Measurements from ENCODE around the gene ADIPOR2. TPM values are rescaled to one million over a fixed set of nuclear protein-coding genes. Genes with fewer than 3 reads are reported as not detected.
"Not testable (repeated sequence)": the region's sequence is repeated elsewhere in the genome, so short reads cannot be mapped to it uniquely, and the experiment has no call there.

The ADIPOR2 gene
- total RNA-seq, 1 donor from 2014 or later = 35.7 TPM

GRCh38 chr12:1665366-1665765 is 25.5 kb upstream of the ADIPOR2 start:
- no peak for DNase-seq

- DNase-seq = no peak
Measured at GRCh38 chr12:1666215-1666614, 24.7 kb upstream of the ADIPOR2 start.

GRCh38 chr12:1666685-1667162 is 24.1 kb upstream of the ADIPOR2 start:
- no peak for DNase-seq

- DNase-seq = no peak
Measured at GRCh38 chr12:1668833-1669543, 21.9 kb upstream of the ADIPOR2 start.

GRCh38 chr12:1670358-1671268 is 20.3 kb upstream of the ADIPOR2 start:
- DNase-seq = no peak

GRCh38 chr12:1676043-1676442 is 14.8 kb upstream of the ADIPOR2 start:
- no peak for DNase-seq

GRCh38 chr12:1680804-1681492 is 9.9 kb upstream of the ADIPOR2 start:
- no peak for DNase-seq

GRCh38 chr12:1681493-1681807 is 9.4 kb upstream of the ADIPOR2 start:
- no peak for DNase-seq

- DNase-seq = no peak
Measured at GRCh38 chr12:1688086-1688710, 2.7 kb upstream of the ADIPOR2 start.

- DNase-seq = no peak
Measured at GRCh38 chr12:1691123-1692007, 495 bp downstream of the ADIPOR2 start.

GRCh38 chr12:1692226-1692625 is 1.4 kb downstream of the ADIPOR2 start:
- DNase-seq = no peak

- no peak for DNase-seq
Measured at GRCh38 chr12:1692895-1693610, 2.2 kb downstream of the ADIPOR2 start.

GRCh38 chr12:1695097-1695496 is 4.2 kb downstream of the ADIPOR2 start:
- not testable (repeated sequence) for DNase-seq

GRCh38 chr12:1695886-1696670 is 5.2 kb downstream of the ADIPOR2 start:
- no peak for DNase-seq

- DNase-seq = no peak
Measured at GRCh38 chr12:1696800-1697199, 5.9 kb downstream of the ADIPOR2 start.

- no peak for DNase-seq
Measured at GRCh38 chr12:1697271-1697670, 6.4 kb downstream of the ADIPOR2 start.

GRCh38 chr12:1698720-1699119 is 7.8 kb downstream of the ADIPOR2 start:
- no peak for DNase-seq

- no peak for DNase-seq
Measured at GRCh38 chr12:1702713-1703112, 11.8 kb downstream of the ADIPOR2 start.

- DNase-seq = no peak
Measured at GRCh38 chr12:1703771-1704722, 13.2 kb downstream of the ADIPOR2 start.

Data from occipital lobe (tissue), 2 donors.